HepG2 (cell line): ENCODE measurements around the gene BICDL2. TPM values are rescaled to one million over a fixed set of nuclear protein-coding genes. Genes with fewer than 3 reads are reported as not detected.

ENCODE experiments used
- ATAC-seq: fragments of 200-7000 bp; cut with Tn5 transposase; 3 replicates; pipeline ENCODE4 v1.9.1; 2020; ENCODE audit warnings: mild to moderate bottlenecking, moderate library complexity
- BruUV-seq: library from RNA; stranded (reverse); fragments of 400-500 nt; replicated peaks from 2 replicates; lab custom pipeline; 2021; lab: Mats Ljungman, UMichigan
- CTCF ChIA-PET: fragments of 300-600 bp; formaldehyde crosslinking; extraction: SDS; loops from one replicate; lab custom pipeline; 2021; ENCODE audit warnings: low total read pairs, inconsistent platforms, low intra/inter-chr PET ratio; lab: Yijun Ruan, JAX
- POLR2A ChIA-PET: fragments of 350-600 bp; sonication (Branson Sonifier 250); formaldehyde crosslinking; loops from one replicate; lab custom pipeline; 2020; ENCODE audit warnings: antibody characterized with exemption, inconsistent platforms; lab: Yijun Ruan, JAX
- DNase-seq: peaks from one replicate; pipeline ENCODE4 v3.0.0-alpha.2; 2015; ENCODE audit warnings: low spot score
- FAIRE-seq: peaks from 3 replicates; lab custom pipeline; 2011; peaks lifted over from hg19 to GRCh38; lab: Jason Lieb, UNC
- H2AFZ ChIP-seq: one replicate; pipeline ENCODE4 v1.6.1; 2011; ENCODE audit warnings: low read length, inconsistent platforms
- H3K27ac ChIP-seq: fragments of 300-600 bp; 3 replicates; pipeline ENCODE4 v1.8.0; 2011; ENCODE audit warnings: mixed run types, mild to moderate bottlenecking, mixed read lengths, low read length, inconsistent platforms; ENCODE audit not compliant: insufficient read depth; ENCODE audit errors: extremely low read length
- H3K27me3 ChIP-seq, 2 experiments: fragments of 200-600 bp in 1 of 2; 2 replicates in 1 of 2; 3 replicates in 1 of 2; pipeline versions ENCODE4 v1.6.0 to v1.8.0; 2011; ENCODE audit warnings: low read length in 2 of 2, mild to moderate bottlenecking in 2 of 2, moderate library complexity in 2 of 2, inconsistent platforms in 1 of 2; ENCODE audit not compliant: insufficient read depth in 2 of 2, control insufficient read depth in 1 of 2
- H3K36me3 ChIP-seq, 2 experiments: fragments of 200-600 bp in 1 of 2; replicated peaks in 1 of 2; 2 replicates in 1 of 2; 3 replicates in 1 of 2; pipeline versions ENCODE4 v1.5.1 to v1.8.0; 2011; ENCODE audit warnings: low read length in 2 of 2, inconsistent platforms in 1 of 2; ENCODE audit not compliant: insufficient read depth in 2 of 2, control insufficient read depth in 1 of 2
- H3K4me1 ChIP-seq: 2 replicates; pipeline ENCODE4 v1.5.1; 2012; ENCODE audit warnings: low read length, inconsistent platforms; ENCODE audit not compliant: insufficient read depth
- H3K4me2 ChIP-seq: 2 replicates; pipeline ENCODE4 v1.6.0; 2011; ENCODE audit warnings: low read depth, low read length, inconsistent platforms
- H3K4me3 ChIP-seq, 3 experiments: fragments of 200-600 bp in 1 of 3; sonication (generic), shearing (Covaris generic) in 1 of 3; replicated peaks in 1 of 3; 2 replicates each; pipeline ENCODE4 v1.5.1; 2011 to 2016; ENCODE audit warnings: low read length in 3 of 3, inconsistent platforms in 2 of 3, low read depth in 2 of 3, mild to moderate bottlenecking in 2 of 3, control low read depth in 1 of 3, mixed read lengths in 1 of 3; ENCODE audit not compliant: insufficient read depth in 1 of 3
- H3K79me2 ChIP-seq: one replicate; pipeline ENCODE4 v1.6.1; 2011; ENCODE audit warnings: low read length, inconsistent platforms; ENCODE audit not compliant: insufficient read depth
- H3K9ac ChIP-seq: 2 replicates; pipeline ENCODE4 v1.6.0; 2011; ENCODE audit warnings: mild to moderate bottlenecking, low read depth, low read length, inconsistent platforms; ENCODE audit not compliant: insufficient read depth
- H3K9me3 ChIP-seq: 2 replicates; pipeline ENCODE4 v1.5.1; 2012; ENCODE audit warnings: mild to moderate bottlenecking, low read length
- H4K20me1 ChIP-seq: 2 replicates; pipeline ENCODE4 v1.6.0; 2011; ENCODE audit warnings: inconsistent platforms, mild to moderate bottlenecking, low read length, moderate library complexity; ENCODE audit not compliant: insufficient read depth
- ATAD3A ChIP-seq: sonication (generic); formaldehyde crosslinking; IDR thresholded peaks from 2 replicates; pipeline ENCODE4 v1.4.0; 2020; ENCODE audit warnings: missing genetic modification reagents
- CHD4 ChIP-seq: fragments of 200-600 bp; sonication (generic); IDR thresholded peaks from 2 replicates; pipeline ENCODE4 v1.7.0; 2017; ENCODE audit warnings: mild to moderate bottlenecking, low read length, borderline replicate concordance
- ELF4 ChIP-seq: sonication (generic); formaldehyde crosslinking; IDR thresholded peaks from 2 replicates; pipeline ENCODE4 v1.5.0; 2020; ENCODE audit warnings: missing genetic modification reagents, mild to moderate bottlenecking, moderate library complexity, borderline replicate concordance
- ETS1 ChIP-seq: sonication (generic); formaldehyde crosslinking; IDR thresholded peaks from 2 replicates; pipeline ENCODE4 v1.4.0; 2020; ENCODE audit warnings: missing genetic modification reagents
- KLF11 ChIP-seq: IDR thresholded peaks from 2 replicates; pipeline ENCODE4 v1.6.1; 2016; ENCODE audit warnings: missing compliant biosample characterization
- PBX2 ChIP-seq: IDR thresholded peaks from 2 replicates; pipeline ENCODE4 v1.6.1; 2016; ENCODE audit warnings: control low read depth
- PHF5A ChIP-seq: IDR thresholded peaks from one replicate; pipeline ENCODE4 v1.6.1; 2018; ENCODE audit warnings: low read depth, missing genetic modification reagents; ENCODE audit not compliant: unreplicated experiment
- RNF2 ChIP-seq: fragments of 450-650 bp; conservative IDR thresholded peaks from 2 replicates; pipeline ENCODE4 v1.6.1; 2016; ENCODE audit warnings: low read depth
- SOX13 ChIP-seq, 3 experiments: fragments of 450-650 bp in 1 of 3; sonication (generic) in 1 of 3; formaldehyde crosslinking in 1 of 3; IDR thresholded peaks in 2 of 3; conservative IDR thresholded peaks in 1 of 3; 2 replicates each; pipeline versions ENCODE4 v1.5.0 to v1.6.1; 2016 to 2020; ENCODE audit warnings: antibody characterized with exemption in 1 of 3, mild to moderate bottlenecking in 1 of 3, missing compliant biosample characterization in 1 of 3, missing genetic modification reagents in 1 of 3, moderate library complexity in 1 of 3
- ZHX2 ChIP-seq, 2 experiments: sonication (generic) in 1 of 2; formaldehyde crosslinking in 1 of 2; IDR thresholded peaks; 2 replicates each; pipeline versions ENCODE4 v1.6.1 to v1.9.0; 2014 to 2022; ENCODE audit warnings: antibody characterized with exemption in 1 of 2, borderline replicate concordance in 1 of 2, inconsistent platforms in 1 of 2, low read depth in 1 of 2, missing genetic modification reagents in 1 of 2
- WGBS: methylation state at CpG from one replicate; pipeline ENCODE4 v1.1.6; 2017; ENCODE audit warnings: low lambda C conversion rate; 5-methylcytosine and 5-hydroxymethylcytosine counted together
- in situ Hi-C: cut with HindIII; loops from 2 replicates; pipeline ENCODE4 v1.10.0; 2017; ENCODE audit warnings: low pct_unique_long_range_greater_than_20kb; ENCODE audit not compliant: extremely low pct_ligation_motif_present
- intact Hi-C: fragments of 100-400 bp; cut with micrococcal nuclease; formaldehyde crosslinking; loops from one replicate; pipeline ENCODE4 v1.10.0; 2022; ENCODE audit not compliant: unreplicated experiment
- polyA plus RNA-seq, 8 experiments: library from polyadenylated mRNA; depleted of rRNA in 3 of 8; stranded (reverse) in 7 of 8; unstranded in 1 of 8; fragments of >200 nt; fragmentation: Illumina TruSeq in 4 of 8; extraction: Trizol in 4 of 8; gene quantifications; 2 replicates each; pipeline versions ENCODE4 v1.2.1 to v1.2.3, GENCODE V29; 2011 to 2016; ENCODE audit warnings: low read depth in 4 of 8, missing spikeins in 1 of 8, mixed read lengths in 1 of 8; ENCODE audit not compliant: insufficient read depth in 1 of 8
- total RNA-seq, 5 experiments: library from RNA; depleted of rRNA; stranded (reverse); fragments of >200 nt; fragmentation: Illumina TruSeq; extraction: Trizol; gene quantifications; 2 replicates each; pipeline ENCODE4 v1.2.3, GENCODE V29; 2016; ENCODE audit warnings: low read depth in 1 of 5

The BICDL2 gene
- total and polyA plus RNA-seq, 2 of the 13 experiments (the other 11 are each of a cell fraction or from before 2014, with no cell fraction given), result 0.12 TPM; not detected in 1

GRCh38 chr16:2990891-2991290 is 45.9 kb downstream of the BICDL2 start:
- intact Hi-C loops, result no loop called here
- WGBS, result 12% methylated on average over 6 of the region's 10 CpGs
- ChIA-PET CTCF (no interaction called here), POLR2A (interaction anchor here (1.5 kb wide), 1 partner anchor 10 kb away, joined by 6 read pairs; the partner anchor contains the start of gene PKMYT1)
- Histone ChIP-seq H3K36me3 (no peaks in the 10 kb centered on the region), H3K79me2 (no peaks in the 10 kb centered on the region), H3K9me3 (no peaks in the 10 kb centered on the region), H3K4me1 (peaks cover 16% of the 10 kb centered on the region; the same call in 1 of the 2 replicates), H3K9ac (no peak overlapping the region), H4K20me1 (no peaks in the 10 kb centered on the region), H3K27me3 (peaks cover 15 to 45% of the 10 kb centered on the region in 2 experiments; a peak in 4 of 5 replicates), H3K4me3 (no peak overlapping the region), H3K4me2 (no peak overlapping the region), H2AFZ (no peak overlapping the region), H3K27ac (no peak overlapping the region)
- in situ Hi-C loops, result no loop called here
- DNase-seq (no peak), ATAC-seq (no peak), FAIRE-seq (no peak)
- BruUV-seq, result no TSS peak
- TF ChIP-seq SOX13 (IDR thresholded peaks at IDR 0.05) (no peak), SOX13 (CRISPR knock-in tag; conservative IDR thresholded peaks at IDR 0.05 in 1 of 2, IDR thresholded peaks at IDR 0.05 in 1 of 2) (no peak), PBX2 (no peak), ZHX2 (IDR thresholded peaks at IDR 0.05; ENCODE audit: low read depth) (no peak), ZHX2 (CRISPR knock-in tag; IDR thresholded peaks at IDR 0.05; ENCODE audit: borderline replicate concordance) (no peak), ATAD3A (no peak), KLF11 (CRISPR knock-in tag) (no peak), RNF2 (no peak), ETS1 (CRISPR knock-in tag) (no peak), PHF5A (no peak), CHD4 (no peak), ELF4 (CRISPR knock-in tag) (no peak)
- TF ChIP-seq, all 625 proteins: peak for 0
